Small intestine (tissue), 7 donors: ENCODE results near the gene SCN2A. TPM values are rescaled to one million over a fixed set of nuclear protein-coding genes. Genes with fewer than 3 reads are reported as not detected.
A peak's percentile ranks its signal among the peaks of the same experiment; 100 is the strongest.

Source experiments
- DNase-seq, 2 donors: peaks; one replicate each; pipeline versions ENCODE4 v3.0.0 to v3.0.0-alpha.2; 2013
- FAIRE-seq: peaks from 2 replicates; lab custom pipeline; 2012; peaks lifted over from hg19 to GRCh38; lab: Jason Lieb, UNC
- H3K27ac ChIP-seq, 3 donors: one replicate each; pipeline ENCODE4 v1.5.1; 2013; ENCODE audit warnings: low read length in 2 of 3, mild to moderate bottlenecking in 2 of 3, control low read depth in 1 of 3, inconsistent platforms in 1 of 3, low read depth in 1 of 3, moderate library complexity in 1 of 3
- H3K27me3 ChIP-seq, 3 donors: one replicate each; pipeline ENCODE4 v1.6.1; 2013; ENCODE audit warnings: low read length in 3 of 3, inconsistent platforms in 1 of 3; ENCODE audit not compliant: control insufficient read depth in 3 of 3, insufficient read depth in 3 of 3
- H3K36me3 ChIP-seq, 3 donors: one replicate each; pipeline ENCODE4 v1.6.1; 2013; ENCODE audit warnings: low read length in 3 of 3, inconsistent platforms in 1 of 3, low read depth in 1 of 3, mild to moderate bottlenecking in 1 of 3, moderate library complexity in 1 of 3; ENCODE audit not compliant: control insufficient read depth in 3 of 3, insufficient read depth in 2 of 3
- H3K4me1 ChIP-seq, 3 donors: one replicate each; pipeline ENCODE4 v1.6.1; 2013; ENCODE audit warnings: low read length in 2 of 3, inconsistent platforms in 1 of 3, low read depth in 1 of 3, mild to moderate bottlenecking in 1 of 3, moderate library complexity in 1 of 3; ENCODE audit not compliant: control insufficient read depth in 3 of 3, insufficient read depth in 2 of 3
- H3K4me3 ChIP-seq, 3 donors: one replicate each; pipeline ENCODE4 v1.5.1; 2013; ENCODE audit warnings: low read length in 3 of 3, control low read depth in 1 of 3, inconsistent platforms in 1 of 3, low read depth in 1 of 3, mild to moderate bottlenecking in 1 of 3, moderate library complexity in 1 of 3
- H3K9me3 ChIP-seq, 2 donors: one replicate each; pipeline ENCODE4 v1.6.1; 2013; ENCODE audit warnings: low read depth in 1 of 2, low read length in 1 of 2; ENCODE audit not compliant: control insufficient read depth in 2 of 2, insufficient read depth in 1 of 2
- WGBS, 3 donors: extraction: QIAGEN DNeasy Blood & Tissue Kit; methylation state at CpG; one replicate each; pipeline ENCODE4 v1.1.7; 2013; 5-methylcytosine and 5-hydroxymethylcytosine counted together
- polyA plus RNA-seq, 4 donors: library from polyadenylated mRNA; stranded (reverse) in 3 of 4; unstranded in 1 of 4; fragments of 200-250 nt in 3 of 4; fragments of 120-200 nt in 1 of 4; gene quantifications; one replicate each; pipeline versions ENCODE4 v1.2.1 to v1.2.3, GENCODE V29; 2013
- donor health status: healthy with polysubstance abuse.
- donor health status: control.
- donor health status: control.
- donor health status: Bipolar disorder and iron deficiency.
- donor health status: healthy.

SCN2A gene
- polyA plus RNA-seq, 4 donors: 0.25 to 0.54 TPM; not detected in 2

DNA sequence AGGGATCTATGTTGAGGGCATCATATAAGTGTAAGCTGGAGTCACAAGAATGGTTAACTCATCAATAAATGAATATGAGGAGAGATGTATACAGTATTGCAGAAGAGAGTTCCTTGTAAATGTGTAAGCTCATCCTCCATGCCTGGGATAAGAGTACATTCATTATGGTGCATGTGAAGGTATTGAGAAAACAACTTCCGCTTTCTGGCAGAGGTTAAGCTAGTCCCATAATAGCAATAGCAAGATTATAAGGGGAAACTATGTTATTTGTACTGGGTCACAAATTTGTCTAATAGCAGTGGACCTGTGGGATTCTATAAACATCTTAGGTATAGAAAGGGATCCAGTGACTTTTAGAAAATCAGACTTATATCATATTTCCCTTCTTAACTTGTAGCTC lies 44.1 kb downstream of the SCN2A start:
- Histone ChIP-seq H3K4me1 (no peaks in the 10 kb centered on the region), H3K36me3 (no peaks in the 10 kb centered on the region), H3K27me3 (no peaks in the 10 kb centered on the region), H3K9me3 (no peaks in the 10 kb centered on the region), H3K27ac (no peak overlapping the region), H3K4me3 (no peak overlapping the region)
- WGBS, 3 donors: 90 to 96% (median 94%) methylated on average over 1 of the region's 1 CpG
- no peak for DNase-seq
- no peak for FAIRE-seq

DNA sequence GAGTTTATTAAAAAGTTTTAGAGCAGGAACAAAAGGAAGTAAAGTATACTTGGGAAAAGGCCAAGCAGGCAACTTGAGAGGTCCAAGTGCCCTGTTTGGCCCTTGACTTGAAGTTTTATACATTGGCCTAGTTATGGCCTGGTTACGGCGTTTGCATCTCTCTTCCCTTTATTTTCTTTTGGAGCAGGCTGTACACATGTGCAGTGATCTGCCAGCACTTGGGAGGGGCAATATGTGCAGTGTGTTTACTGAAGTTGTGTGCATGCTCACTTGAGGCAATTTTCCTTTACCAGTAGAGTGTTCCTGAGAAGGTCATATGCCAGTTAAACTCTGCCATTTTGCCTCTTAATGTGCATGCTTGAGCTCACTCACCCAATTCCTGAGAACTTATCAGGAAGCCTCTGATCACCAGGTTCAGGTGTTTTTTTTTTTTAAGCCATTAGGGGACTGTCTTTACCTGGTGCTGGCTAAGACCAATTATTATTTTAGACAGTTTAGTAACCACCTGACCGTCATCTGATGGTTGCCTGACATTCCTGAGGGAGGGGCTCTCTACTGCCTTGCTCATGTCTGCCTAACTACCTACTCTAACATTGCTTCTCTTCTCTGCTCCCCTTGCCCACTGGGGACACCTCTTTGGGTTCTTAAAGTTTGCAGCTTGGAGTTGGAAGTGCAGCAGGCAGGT lies 48.0 kb downstream of the SCN2A start:
- no peak for FAIRE-seq
- no peak overlapping the region for H3K4me3 ChIP-seq
- no peak overlapping the region for H3K27ac ChIP-seq
- 71 to 77% (median 73%) methylated on average over 3 of the region's 3 CpGs for WGBS, 3 donors
- no peaks in the 10 kb centered on the region for H3K27me3 ChIP-seq
- no peak for DNase-seq
- no peaks in the 10 kb centered on the region for H3K9me3 ChIP-seq
- H3K36me3 ChIP-seq: no peaks in the 10 kb centered on the region
- H3K4me1 ChIP-seq: no peaks in the 10 kb centered on the region

DNA sequence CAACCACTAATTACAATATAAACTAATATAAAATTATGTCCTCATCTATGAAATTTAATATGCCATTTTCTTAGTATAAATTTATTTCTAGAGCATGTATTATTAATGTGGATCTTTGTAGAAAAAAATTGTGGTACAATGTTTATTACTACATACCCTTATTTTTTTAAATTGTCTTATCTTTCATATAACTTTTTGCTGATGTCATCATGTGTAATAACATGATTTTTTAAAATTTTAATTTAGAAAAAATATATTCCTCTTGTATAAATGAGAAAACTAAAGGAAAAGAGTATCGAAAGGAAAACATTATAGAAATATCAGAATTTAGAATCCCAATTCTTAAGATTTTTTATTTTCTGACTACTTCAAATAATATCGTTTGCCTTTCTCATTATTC lies 49.9 kb downstream of the SCN2A start:
- FAIRE-seq: peak; percentile 89
- Histone ChIP-seq H3K27me3 (no peaks in the 10 kb centered on the region), H3K4me3 (no peak overlapping the region), H3K36me3 (no peaks in the 10 kb centered on the region), H3K27ac (no peak overlapping the region), H3K4me1 (no peaks in the 10 kb centered on the region), H3K9me3 (no peaks in the 10 kb centered on the region)
- DNase-seq: no peak
- 90 to 91% (median 91%) methylated on average over 2 of the region's 2 CpGs for WGBS, 3 donors

DNA sequence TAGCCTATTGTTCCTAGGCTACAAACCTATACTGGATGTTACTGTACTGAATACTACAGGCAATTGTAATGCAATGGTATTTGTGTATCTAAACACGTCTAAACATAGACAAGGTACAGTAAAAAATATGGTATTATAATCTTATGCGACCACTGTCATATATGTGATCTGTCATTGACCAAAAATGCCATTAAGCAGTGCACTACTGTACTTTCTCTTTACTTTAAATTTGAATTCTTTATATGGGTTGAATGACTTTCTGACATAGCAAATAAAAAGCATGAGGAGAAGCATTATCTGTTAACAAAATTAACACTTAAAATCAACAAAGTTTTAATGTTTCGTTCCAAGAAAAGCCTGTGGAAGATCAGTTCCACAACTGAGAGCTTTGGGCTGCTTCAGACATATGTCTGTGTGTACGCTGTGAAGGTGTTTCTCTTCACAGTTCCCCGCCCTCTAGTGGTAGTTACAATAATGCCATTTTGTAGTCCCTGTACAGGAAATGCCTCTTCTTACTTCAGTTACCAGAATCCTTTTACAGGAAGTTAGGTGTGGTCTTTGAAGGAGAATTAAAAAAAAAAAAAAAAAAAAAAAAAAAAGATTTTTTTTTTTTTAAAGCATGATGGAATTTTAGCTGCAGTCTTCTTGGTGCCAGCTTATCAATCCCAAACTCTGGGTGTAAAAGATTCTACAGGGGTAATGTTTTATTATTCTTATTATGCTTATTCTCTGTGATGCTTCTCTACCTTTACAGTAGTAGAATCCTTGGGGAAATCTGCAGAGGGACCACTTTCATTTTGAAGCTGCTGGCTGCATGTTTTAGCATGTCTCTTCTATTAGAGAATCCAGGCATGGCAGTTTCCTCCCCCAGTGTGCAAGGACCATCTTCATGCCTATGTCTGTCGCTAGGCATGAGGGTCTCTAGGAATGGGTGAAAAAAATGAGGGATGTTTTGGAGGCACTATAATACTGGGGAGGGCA lies 54.5 kb downstream of the SCN2A start:
- FAIRE-seq (peak; percentile 94), DNase-seq (peak; percentile 84 to 91)
- WGBS, 3 donors: 19 to 25% (median 23%) methylated on average over 6 of the region's 6 CpGs
- Histone ChIP-seq H3K36me3 (no peaks in the 10 kb centered on the region), H3K4me3 (peak overlapping the region in 1 of 3 donors; percentile 21), H3K27me3 (no peaks in the 10 kb centered on the region), H3K27ac (no peak overlapping the region), H3K4me1 (no peaks in the 10 kb centered on the region), H3K9me3 (no peaks in the 10 kb centered on the region)

DNA sequence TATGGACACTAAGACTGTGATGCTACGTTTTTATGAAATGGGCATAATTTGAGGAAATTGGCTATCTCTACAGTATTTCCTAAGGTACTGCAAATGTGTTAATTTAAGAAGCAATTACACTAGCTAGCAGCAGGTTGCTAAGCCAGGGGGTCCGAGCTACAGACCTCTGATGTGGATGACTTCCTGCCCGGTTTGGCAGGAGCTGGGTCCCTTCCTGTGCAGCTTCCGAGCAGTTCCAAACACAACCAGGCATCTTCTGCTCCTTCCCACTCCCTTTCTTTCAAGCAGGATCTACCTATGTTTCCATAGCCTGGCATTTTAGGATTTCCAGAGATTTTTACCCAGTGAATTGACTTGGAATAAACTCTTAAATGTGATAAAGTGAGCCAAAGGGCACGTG lies 55.7 kb downstream of the SCN2A start:
- H3K4me1 ChIP-seq: no peaks in the 10 kb centered on the region
- H3K27ac ChIP-seq: no peak overlapping the region
- FAIRE-seq: no peak
- H3K9me3 ChIP-seq: no peaks in the 10 kb centered on the region
- 64 to 69% (median 65%) methylated on average over 5 of the region's 5 CpGs for WGBS, 3 donors
- no peaks in the 10 kb centered on the region for H3K27me3 ChIP-seq
- no peak for DNase-seq
- H3K36me3 ChIP-seq: no peaks in the 10 kb centered on the region
- H3K4me3 ChIP-seq: no peak overlapping the region

DNA sequence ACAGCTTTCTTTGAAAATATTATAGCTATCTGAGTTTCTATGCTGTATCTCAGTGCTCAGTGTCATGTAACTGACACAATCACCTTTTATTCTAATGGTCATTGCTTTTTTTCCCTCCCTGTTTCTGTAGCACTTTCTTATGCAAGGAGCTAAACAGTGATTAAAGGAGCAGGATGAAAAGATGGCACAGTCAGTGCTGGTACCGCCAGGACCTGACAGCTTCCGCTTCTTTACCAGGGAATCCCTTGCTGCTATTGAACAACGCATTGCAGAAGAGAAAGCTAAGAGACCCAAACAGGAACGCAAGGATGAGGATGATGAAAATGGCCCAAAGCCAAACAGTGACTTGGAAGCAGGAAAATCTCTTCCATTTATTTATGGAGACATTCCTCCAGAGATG lies 56.4 kb downstream of the SCN2A start:
- Histone ChIP-seq H3K27me3 (no peaks in the 10 kb centered on the region), H3K4me3 (no peak overlapping the region), H3K4me1 (no peaks in the 10 kb centered on the region), H3K36me3 (no peaks in the 10 kb centered on the region), H3K27ac (no peak overlapping the region), H3K9me3 (no peaks in the 10 kb centered on the region)
- no peak for FAIRE-seq
- WGBS, 3 donors: 91 to 97% (median 96%) methylated on average over 4 of the region's 4 CpGs
- no peak for DNase-seq

DNA sequence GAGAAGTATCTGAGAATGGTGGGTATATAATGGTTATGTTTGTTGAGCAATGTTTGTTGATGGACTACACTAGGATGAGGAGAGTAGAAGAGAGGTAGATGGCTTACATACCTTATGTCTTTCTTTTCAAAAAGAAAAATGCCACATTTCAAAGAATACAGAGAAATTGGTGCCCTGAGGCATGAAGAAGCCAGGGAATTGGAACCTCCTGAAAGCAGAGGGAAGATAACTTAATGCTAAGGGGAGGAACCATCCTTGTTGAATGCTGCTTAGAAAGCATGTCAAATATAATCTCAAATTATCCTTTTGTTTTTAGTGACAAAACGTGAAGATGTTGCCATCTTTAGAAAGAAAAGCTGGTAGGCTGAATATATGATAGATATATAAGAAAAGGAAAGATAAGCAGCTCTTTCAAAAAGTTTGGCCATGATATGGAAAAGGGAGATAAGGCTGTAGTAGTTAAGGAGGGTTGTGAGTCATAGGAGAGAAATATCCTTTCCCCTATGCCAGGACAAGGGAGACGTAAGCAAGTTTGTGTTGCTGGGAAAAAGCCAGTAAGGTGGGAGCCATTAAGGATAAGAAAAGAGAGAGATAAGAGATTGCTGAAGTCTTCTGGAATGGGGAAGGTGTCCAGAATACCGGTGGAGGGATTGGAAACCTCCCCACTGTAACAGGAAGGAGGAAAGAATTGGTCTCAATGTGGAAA lies 66.3 kb downstream of the SCN2A start:
- no peak overlapping the region for H3K27ac ChIP-seq
- H3K36me3 ChIP-seq: no peaks in the 10 kb centered on the region
- 13 to 42% (median 18%) methylated on average over 3 of the region's 3 CpGs for WGBS, 3 donors
- H3K9me3 ChIP-seq: no peaks in the 10 kb centered on the region
- peaks cover 0 to 3% (median 0%) of the 10 kb centered on the region in 3 donors for H3K27me3 ChIP-seq
- no peaks in the 10 kb centered on the region for H3K4me1 ChIP-seq
- DNase-seq: no peak
- no peak for FAIRE-seq
- H3K4me3 ChIP-seq: no peak overlapping the region

DNA sequence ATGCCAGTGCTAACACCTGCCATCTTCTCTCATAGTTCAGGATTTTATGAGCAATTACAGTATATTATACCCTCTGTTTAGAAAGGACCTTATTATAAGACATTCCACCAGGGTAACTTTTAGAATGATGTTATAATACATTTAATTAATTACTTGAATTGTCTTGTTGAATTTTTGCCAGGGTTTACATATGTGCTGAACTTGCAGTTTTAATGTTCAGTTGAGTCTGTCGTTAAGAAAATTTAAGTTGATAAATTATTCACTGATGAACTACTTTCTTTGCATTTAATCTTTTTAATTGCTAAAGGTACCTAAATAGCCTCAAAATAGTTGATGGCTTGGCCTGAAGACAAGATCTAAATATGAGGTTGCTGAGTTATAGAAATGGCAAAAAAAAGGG lies 68.1 kb downstream of the SCN2A start:
- FAIRE-seq (no peak), DNase-seq (no peak)
- no peaks in the 10 kb centered on the region for H3K27me3 ChIP-seq
- H3K27ac ChIP-seq: no peak overlapping the region
- WGBS, 3 donors: 66 to 91% (median 84%) methylated on average over 1 of the region's 1 CpG
- no peaks in the 10 kb centered on the region for H3K36me3 ChIP-seq
- H3K4me3 ChIP-seq: no peak overlapping the region
- H3K9me3 ChIP-seq: no peaks in the 10 kb centered on the region
- no peaks in the 10 kb centered on the region for H3K4me1 ChIP-seq
